ENCODE measurements around the gene HHEX. TPM values are rescaled to one million over a fixed set of nuclear protein-coding genes. Genes with fewer than 3 reads are reported as not detected.
A peak's percentile ranks its signal among the peaks of the same experiment; 100 is the strongest.

Gene HHEX
- total RNA-seq, 2 experiments from 2014 or later: 0.11 TPM; not detected in 1

GRCh38 chr10:92714872-92715271, 25.1 kb downstream of the HHEX start:
- intact Hi-C loops (cut with DNase I, micrococcal nuclease): no loop called here
- Mint-ChIP-seq H3K9me3 (ENCODE audit: low read depth) (no peaks in the 10 kb centered on the region), H3K36me3 (ENCODE audit: low read depth) (no peaks in the 10 kb centered on the region), H3K27me3 (peaks cover 6% of the 10 kb centered on the region), H3K4me1 (no peaks in the 10 kb centered on the region), H3K27ac (no peak overlapping the region), H3K4me3 (no peak overlapping the region)
- ATAC-seq: no peak
- DNase-seq: no peak
- ChIA-PET CTCF (no interaction called here), POLR2A (no interaction called here)

DNA sequence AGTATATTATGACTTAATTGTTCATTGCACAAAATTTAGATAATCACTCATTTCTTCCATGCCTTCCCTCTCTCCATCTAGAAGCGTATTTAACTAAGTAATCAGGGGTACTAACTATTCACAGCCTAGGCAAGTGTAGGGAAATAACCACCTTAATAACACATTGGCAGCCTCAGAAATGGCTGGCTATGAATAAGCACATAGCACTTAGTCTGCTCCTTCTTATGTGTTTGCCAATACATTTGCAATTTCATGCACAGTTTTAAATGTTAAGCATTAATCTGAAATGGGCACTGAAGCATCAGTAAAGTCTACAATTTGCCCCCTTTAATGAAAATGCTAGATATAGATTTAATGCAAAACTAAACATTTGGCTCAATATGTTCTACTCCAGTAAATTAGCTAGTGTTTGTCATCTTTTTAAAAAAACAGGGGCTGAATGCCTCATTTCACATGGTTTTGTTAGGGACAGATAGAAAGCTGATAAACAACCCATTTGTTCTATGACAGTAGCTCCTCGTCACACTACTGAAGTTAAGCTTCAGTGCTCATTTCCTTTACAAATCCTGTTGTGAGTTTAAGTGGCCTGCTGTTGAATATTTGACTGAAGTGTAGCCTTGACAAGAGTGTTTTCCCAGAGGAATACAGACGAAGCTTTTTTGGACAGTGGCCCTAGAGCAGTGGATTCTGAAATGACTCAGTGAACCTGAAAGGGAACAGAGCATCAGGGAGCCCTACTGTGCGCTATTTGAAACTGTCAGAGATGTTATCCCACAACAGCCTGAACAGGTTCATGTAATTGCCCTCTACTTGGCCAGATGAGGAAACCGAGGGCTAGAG, 30.5 kb downstream of the HHEX start:
- POLR2A ChIA-PET: interaction anchor here (0.6 kb wide), 1 partner anchor 125 kb away, joined by 3 read pairs; no protein-coding TSS in a partner anchor
- Mint-ChIP-seq H3K4me3 (no peak overlapping the region), H3K4me1 (no peaks in the 10 kb centered on the region), H3K9me3 (ENCODE audit: low read depth) (no peaks in the 10 kb centered on the region), H3K36me3 (ENCODE audit: low read depth) (no peaks in the 10 kb centered on the region), H3K27ac (no peak overlapping the region), H3K27me3 (peaks cover 11% of the 10 kb centered on the region)
- DNase-seq (no peak), ATAC-seq (no peak)
- intact Hi-C loops (cut with DNase I, micrococcal nuclease): no loop called here
- CTCF ChIA-PET: no interaction called here

DNA sequence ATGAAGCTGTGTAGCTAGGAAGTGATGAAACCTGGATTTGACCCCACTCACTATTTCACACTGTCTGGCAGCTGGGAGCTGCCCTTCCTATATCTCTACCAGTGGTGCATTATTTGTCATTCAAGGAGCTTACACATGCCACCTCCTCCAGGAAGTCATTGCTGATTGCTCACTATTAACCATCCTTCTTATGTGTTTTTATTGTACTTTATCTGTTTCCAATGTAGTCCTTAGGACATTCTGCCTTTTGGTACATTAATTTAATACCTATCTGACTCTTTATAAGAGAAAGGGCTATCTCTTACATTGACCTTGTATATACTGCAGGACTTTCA, 31.0 kb downstream of the HHEX start:
- Mint-ChIP-seq H3K36me3 (ENCODE audit: low read depth) (no peaks in the 10 kb centered on the region), H3K27me3 (peaks cover 14% of the 10 kb centered on the region), H3K27ac (no peak overlapping the region), H3K4me1 (no peaks in the 10 kb centered on the region), H3K4me3 (no peak overlapping the region), H3K9me3 (ENCODE audit: low read depth) (no peaks in the 10 kb centered on the region)
- ChIA-PET POLR2A (interaction anchor here (0.6 kb wide), 1 partner anchor 126 kb away, joined by 3 read pairs; no protein-coding TSS in a partner anchor), CTCF (no interaction called here)
- ATAC-seq (no peak), DNase-seq (no peak)
- intact Hi-C loops (cut with DNase I, micrococcal nuclease): no loop called here

DNA sequence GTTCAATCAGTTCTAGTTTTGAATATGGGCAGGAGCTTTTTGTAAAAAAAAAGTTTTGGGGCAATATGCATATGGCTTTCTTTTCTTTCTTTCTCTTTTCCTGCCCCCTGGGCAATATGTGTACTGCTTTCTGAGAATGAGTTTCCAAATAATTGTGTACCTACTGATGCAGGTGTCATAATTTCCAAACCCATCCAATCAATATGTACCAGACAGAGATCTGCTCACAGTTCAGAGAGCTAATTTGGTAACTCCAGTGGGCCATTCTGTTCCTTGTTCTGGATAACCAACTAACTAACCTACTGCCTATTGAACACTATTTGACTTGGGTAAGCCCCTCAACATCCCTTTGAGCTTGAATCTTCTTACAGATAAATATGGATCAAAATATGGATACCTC, 32.6 kb downstream of the HHEX start:
- peaks cover 16% of the 10 kb centered on the region for H3K27me3 Mint-ChIP-seq
- POLR2A ChIA-PET: no interaction called here
- ATAC-seq (no peak), DNase-seq (no peak)
- CTCF ChIA-PET: no interaction called here
- H3K36me3 Mint-ChIP-seq (ENCODE audit: low read depth): no peaks in the 10 kb centered on the region
- H3K27ac Mint-ChIP-seq: no peak overlapping the region
- H3K4me1 Mint-ChIP-seq: no peaks in the 10 kb centered on the region
- intact Hi-C loops (cut with DNase I, micrococcal nuclease): no loop called here
- H3K4me3 Mint-ChIP-seq: no peak overlapping the region
- no peaks in the 10 kb centered on the region for H3K9me3 Mint-ChIP-seq (ENCODE audit: low read depth)

DNA sequence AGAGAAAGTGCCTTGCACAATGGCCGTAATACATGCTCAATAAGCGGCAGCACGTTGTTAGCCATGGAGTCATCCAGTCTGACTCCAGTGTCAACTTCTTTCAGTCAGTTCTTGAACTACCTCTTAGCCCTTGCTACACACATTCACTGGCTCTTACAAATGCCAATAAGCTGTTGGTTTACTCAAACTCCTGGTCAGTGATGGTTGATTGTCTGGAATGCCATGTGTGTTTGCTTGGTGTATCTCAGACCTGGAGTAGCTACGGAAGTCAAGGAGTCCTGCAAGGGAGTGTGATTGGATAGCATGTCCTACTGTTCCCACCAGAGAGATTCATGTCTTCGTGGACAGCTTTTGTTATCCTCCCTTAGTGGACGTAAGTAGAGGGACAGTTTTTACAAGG, 37.4 kb downstream of the HHEX start:
- POLR2A ChIA-PET: no interaction called here
- CTCF ChIA-PET: interaction anchor here (0.6 kb wide), 1 partner anchor 79 kb away, joined by 3 read pairs; no protein-coding TSS in a partner anchor
- intact Hi-C loops (cut with DNase I, micrococcal nuclease): no loop called here
- no peaks in the 10 kb centered on the region for H3K4me1 Mint-ChIP-seq
- peaks cover 10% of the 10 kb centered on the region for H3K27me3 Mint-ChIP-seq
- no peak overlapping the region for H3K27ac Mint-ChIP-seq
- DNase-seq (no peak), ATAC-seq (no peak)
- H3K9me3 Mint-ChIP-seq (ENCODE audit: low read depth): no peaks in the 10 kb centered on the region
- H3K36me3 Mint-ChIP-seq (ENCODE audit: low read depth): no peaks in the 10 kb centered on the region
- H3K4me3 Mint-ChIP-seq: no peak overlapping the region

DNA sequence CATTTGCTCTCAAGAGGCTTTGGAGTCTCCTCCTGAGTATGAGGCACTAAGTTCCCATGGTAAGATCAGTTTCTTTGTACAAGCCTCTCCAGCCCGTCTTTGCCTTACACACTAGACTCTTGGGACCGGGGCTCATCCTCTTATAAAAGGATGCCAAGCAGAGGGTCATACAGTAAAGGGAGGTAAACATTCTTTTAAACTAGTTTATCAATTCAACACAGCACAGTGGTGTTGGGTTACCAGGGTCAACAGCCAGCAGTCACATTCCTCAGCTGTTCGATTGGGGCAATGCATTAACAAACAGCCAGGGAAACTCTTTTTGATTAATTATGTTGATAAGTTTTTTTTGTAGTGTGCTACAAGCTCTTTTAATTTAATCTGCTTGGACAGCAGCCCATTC, 37.8 kb downstream of the HHEX start:
- Mint-ChIP-seq H3K36me3 (ENCODE audit: low read depth) (no peaks in the 10 kb centered on the region), H3K4me3 (no peak overlapping the region), H3K4me1 (no peaks in the 10 kb centered on the region), H3K27me3 (peaks cover 10% of the 10 kb centered on the region), H3K27ac (no peak overlapping the region), H3K9me3 (ENCODE audit: low read depth) (no peaks in the 10 kb centered on the region)
- POLR2A ChIA-PET: no interaction called here
- no peak for DNase-seq
- CTCF ChIA-PET: no interaction called here
- ATAC-seq: no peak
- intact Hi-C loops (cut with DNase I, micrococcal nuclease): no loop called here

DNA sequence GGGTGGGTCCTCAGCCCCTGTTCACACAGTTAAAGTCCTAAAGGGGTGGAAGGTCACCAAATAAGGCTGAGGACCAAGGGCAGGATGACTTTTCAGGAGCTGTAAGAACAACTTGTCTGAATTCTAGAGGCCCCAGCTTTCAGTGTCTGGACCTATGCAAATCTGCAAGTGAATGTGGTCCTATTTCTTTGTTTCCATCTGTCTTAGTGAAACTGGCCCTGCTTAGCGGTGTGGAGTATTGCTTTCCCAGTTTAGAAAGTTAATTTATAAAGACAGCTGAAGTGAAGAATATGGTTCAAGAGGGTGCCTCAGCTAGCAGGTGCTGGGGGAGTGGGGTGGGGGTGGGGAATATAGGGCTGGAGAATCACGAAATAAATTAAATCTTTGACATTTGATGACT, 40.1 kb downstream of the HHEX start:
- no peaks in the 10 kb centered on the region for H3K36me3 Mint-ChIP-seq (ENCODE audit: low read depth)
- DNase-seq: no peak
- no peak for ATAC-seq
- ChIA-PET POLR2A (interaction anchor here (0.7 kb wide), 1 partner anchor 469 kb away, joined by 3 read pairs; no protein-coding TSS in a partner anchor), CTCF (interaction anchor here (0.7 kb wide), 1 partner anchor 91 kb away, joined by 3 read pairs; no protein-coding TSS in a partner anchor)
- H3K4me3 Mint-ChIP-seq: no peak overlapping the region
- no peaks in the 10 kb centered on the region for H3K4me1 Mint-ChIP-seq
- H3K9me3 Mint-ChIP-seq (ENCODE audit: low read depth): no peaks in the 10 kb centered on the region
- H3K27me3 Mint-ChIP-seq: peaks cover 7% of the 10 kb centered on the region
- intact Hi-C loops (cut with DNase I, micrococcal nuclease): no loop called here
- no peak overlapping the region for H3K27ac Mint-ChIP-seq

DNA sequence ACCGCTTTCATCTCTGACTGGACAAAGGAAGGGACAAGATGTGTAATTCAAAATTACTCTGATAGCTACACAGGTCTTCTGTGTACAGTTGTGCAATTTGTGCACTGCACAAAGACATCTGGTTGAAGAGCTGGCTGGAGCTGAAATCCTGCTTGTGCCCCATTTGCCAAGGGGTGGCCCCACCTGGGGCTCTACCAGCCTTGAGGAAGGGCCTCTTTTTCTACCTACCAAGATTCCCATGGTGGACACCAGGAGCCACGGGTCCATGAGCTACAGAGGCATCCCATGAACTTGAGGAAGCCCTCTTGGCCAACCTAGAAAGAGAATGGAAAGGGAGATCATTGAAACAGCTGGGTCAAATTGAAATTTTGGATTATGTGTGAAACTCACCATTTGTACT, 43.2 kb downstream of the HHEX start:
- Mint-ChIP-seq H3K9me3 (ENCODE audit: low read depth) (no peaks in the 10 kb centered on the region), H3K36me3 (ENCODE audit: low read depth) (no peaks in the 10 kb centered on the region), H3K4me3 (no peak overlapping the region), H3K4me1 (no peaks in the 10 kb centered on the region), H3K27ac (no peak overlapping the region), H3K27me3 (no peaks in the 10 kb centered on the region)
- ChIA-PET CTCF (interaction anchor here (1.4 kb wide), 1 partner anchor 24 kb away, joined by 3 read pairs; no protein-coding TSS in a partner anchor), POLR2A (no interaction called here)
- ATAC-seq (no peak), DNase-seq (no peak)
- intact Hi-C loops (cut with DNase I, micrococcal nuclease): no loop called here

GRCh38 chr10:92734301-92734700, 44.5 kb downstream of the HHEX start:
- ChIA-PET POLR2A (no interaction called here), CTCF (no interaction called here)
- H3K4me1 Mint-ChIP-seq: no peaks in the 10 kb centered on the region
- no peaks in the 10 kb centered on the region for H3K36me3 Mint-ChIP-seq (ENCODE audit: low read depth)
- H3K27ac Mint-ChIP-seq: no peak overlapping the region
- intact Hi-C loops (cut with DNase I, micrococcal nuclease): no loop called here
- peaks cover 3% of the 10 kb centered on the region for H3K27me3 Mint-ChIP-seq
- ATAC-seq (no peak), DNase-seq (no peak)
- H3K9me3 Mint-ChIP-seq (ENCODE audit: low read depth): no peaks in the 10 kb centered on the region
- no peak overlapping the region for H3K4me3 Mint-ChIP-seq

DNA sequence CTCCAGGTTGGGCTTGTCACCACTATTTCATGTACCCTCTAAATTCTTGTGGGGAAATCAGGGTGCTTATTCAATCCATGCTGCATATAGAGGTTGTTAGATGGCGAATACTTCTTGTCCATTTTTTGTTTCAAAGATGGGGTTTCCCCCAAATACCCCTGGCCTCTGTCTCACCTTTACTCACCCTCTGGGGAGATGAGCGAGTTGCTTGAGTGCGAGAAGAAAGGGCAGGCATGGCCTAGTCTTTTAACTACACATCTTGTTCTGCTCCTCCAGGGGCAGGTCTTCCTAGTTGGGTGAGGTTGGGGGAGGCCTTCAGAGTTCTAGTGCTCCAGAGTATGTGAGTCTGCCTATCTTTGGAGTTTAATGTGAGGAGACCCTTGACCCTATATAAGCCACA, 46.2 kb downstream of the HHEX start:
- Mint-ChIP-seq H3K36me3 (ENCODE audit: low read depth) (no peaks in the 10 kb centered on the region), H3K9me3 (ENCODE audit: low read depth) (no peaks in the 10 kb centered on the region), H3K4me1 (no peaks in the 10 kb centered on the region), H3K27ac (no peak overlapping the region), H3K4me3 (no peak overlapping the region), H3K27me3 (peaks cover 5% of the 10 kb centered on the region)
- ChIA-PET CTCF (no interaction called here), POLR2A (no interaction called here)
- DNase-seq: no peak
- ATAC-seq: no peak
- intact Hi-C loops (cut with DNase I, micrococcal nuclease): no loop called here

DNA sequence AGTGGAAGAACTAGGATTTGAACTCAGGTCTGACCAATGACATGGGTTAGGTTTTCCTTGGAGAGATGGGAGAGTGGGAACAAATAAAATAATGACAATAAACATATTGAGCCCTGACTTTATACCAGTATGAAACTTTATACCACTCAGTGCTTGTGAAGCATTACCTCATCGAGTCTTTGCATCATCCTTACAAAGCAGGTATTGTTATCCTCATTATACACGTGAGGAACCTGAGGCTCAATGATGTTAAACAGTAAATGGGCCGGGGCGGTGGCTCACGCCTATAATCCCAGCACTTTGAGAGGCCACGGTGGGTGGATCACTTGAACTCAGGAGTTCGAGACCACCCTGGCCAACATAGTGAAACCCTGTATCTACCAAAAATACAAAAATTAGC, 47.7 kb downstream of the HHEX start:
- Mint-ChIP-seq H3K4me1 (no peaks in the 10 kb centered on the region), H3K27ac (no peak overlapping the region), H3K27me3 (peaks cover 5% of the 10 kb centered on the region), H3K4me3 (no peak overlapping the region), H3K9me3 (ENCODE audit: low read depth) (no peaks in the 10 kb centered on the region), H3K36me3 (ENCODE audit: low read depth) (no peaks in the 10 kb centered on the region)
- DNase-seq: no peak
- POLR2A ChIA-PET: no interaction called here
- intact Hi-C loops (cut with DNase I, micrococcal nuclease): no loop called here
- no peak for ATAC-seq
- CTCF ChIA-PET: no interaction called here

GRCh38 chr10:92740762-92741161, 51.0 kb downstream of the HHEX start:
- no peaks in the 10 kb centered on the region for H3K36me3 Mint-ChIP-seq (ENCODE audit: low read depth)
- DNase-seq (peak; percentile 5), ATAC-seq (no peak)
- no peak overlapping the region for H3K4me3 Mint-ChIP-seq
- intact Hi-C loops (cut with DNase I, micrococcal nuclease): no loop called here
- peaks cover 5% of the 10 kb centered on the region for H3K27me3 Mint-ChIP-seq
- POLR2A ChIA-PET: no interaction called here
- CTCF ChIA-PET: no interaction called here
- H3K9me3 Mint-ChIP-seq (ENCODE audit: low read depth): no peaks in the 10 kb centered on the region
- H3K4me1 Mint-ChIP-seq: no peaks in the 10 kb centered on the region
- no peak overlapping the region for H3K27ac Mint-ChIP-seq

Data from activated CD4-positive, alpha-beta T cell treated with anti-CD3 and anti-CD28 coated beads for 36 hours (primary cell).